HepG2 (cell line): ENCODE results near the gene ANO6. TPM values are rescaled to one million over a fixed set of nuclear protein-coding genes. Genes with fewer than 3 reads are reported as not detected.

ENCODE experiments used
- ATAC-seq: fragments of 200-7000 bp; cut with Tn5 transposase; 3 replicates; pipeline ENCODE4 v1.9.1; 2020; ENCODE audit warnings: mild to moderate bottlenecking, moderate library complexity
- BruUV-seq: library from RNA; stranded (reverse); fragments of 400-500 nt; replicated peaks from 2 replicates; lab custom pipeline; 2021; lab: Mats Ljungman, UMichigan
- CTCF ChIA-PET: fragments of 300-600 bp; formaldehyde crosslinking; extraction: SDS; loops from one replicate; lab custom pipeline; 2021; ENCODE audit warnings: low total read pairs, inconsistent platforms, low intra/inter-chr PET ratio; lab: Yijun Ruan, JAX
- POLR2A ChIA-PET: fragments of 350-600 bp; sonication (Branson Sonifier 250); formaldehyde crosslinking; loops from one replicate; lab custom pipeline; 2020; ENCODE audit warnings: antibody characterized with exemption, inconsistent platforms; lab: Yijun Ruan, JAX
- DNase-seq: peaks from one replicate; pipeline ENCODE4 v3.0.0-alpha.2; 2015; ENCODE audit warnings: low spot score
- FAIRE-seq: peaks from 3 replicates; lab custom pipeline; 2011; peaks lifted over from hg19 to GRCh38; lab: Jason Lieb, UNC
- H2AFZ ChIP-seq: one replicate; pipeline ENCODE4 v1.6.1; 2011; ENCODE audit warnings: low read length, inconsistent platforms
- H3K27ac ChIP-seq: fragments of 300-600 bp; 3 replicates; pipeline ENCODE4 v1.8.0; 2011; ENCODE audit warnings: mixed run types, mild to moderate bottlenecking, mixed read lengths, low read length, inconsistent platforms; ENCODE audit not compliant: insufficient read depth; ENCODE audit errors: extremely low read length
- H3K27me3 ChIP-seq, 2 experiments: fragments of 200-600 bp in 1 of 2; 2 replicates in 1 of 2; 3 replicates in 1 of 2; pipeline versions ENCODE4 v1.6.0 to v1.8.0; 2011; ENCODE audit warnings: low read length in 2 of 2, mild to moderate bottlenecking in 2 of 2, moderate library complexity in 2 of 2, inconsistent platforms in 1 of 2; ENCODE audit not compliant: insufficient read depth in 2 of 2, control insufficient read depth in 1 of 2
- H3K36me3 ChIP-seq, 2 experiments: fragments of 200-600 bp in 1 of 2; replicated peaks in 1 of 2; 2 replicates in 1 of 2; 3 replicates in 1 of 2; pipeline versions ENCODE4 v1.5.1 to v1.8.0; 2011; ENCODE audit warnings: low read length in 2 of 2, inconsistent platforms in 1 of 2; ENCODE audit not compliant: insufficient read depth in 2 of 2, control insufficient read depth in 1 of 2
- H3K4me1 ChIP-seq: 2 replicates; pipeline ENCODE4 v1.5.1; 2012; ENCODE audit warnings: low read length, inconsistent platforms; ENCODE audit not compliant: insufficient read depth
- H3K4me2 ChIP-seq: 2 replicates; pipeline ENCODE4 v1.6.0; 2011; ENCODE audit warnings: low read depth, low read length, inconsistent platforms
- H3K4me3 ChIP-seq, 3 experiments: fragments of 200-600 bp in 1 of 3; sonication (generic), shearing (Covaris generic) in 1 of 3; replicated peaks in 1 of 3; 2 replicates each; pipeline ENCODE4 v1.5.1; 2011 to 2016; ENCODE audit warnings: low read length in 3 of 3, inconsistent platforms in 2 of 3, low read depth in 2 of 3, mild to moderate bottlenecking in 2 of 3, control low read depth in 1 of 3, mixed read lengths in 1 of 3; ENCODE audit not compliant: insufficient read depth in 1 of 3
- H3K79me2 ChIP-seq: one replicate; pipeline ENCODE4 v1.6.1; 2011; ENCODE audit warnings: low read length, inconsistent platforms; ENCODE audit not compliant: insufficient read depth
- H3K9ac ChIP-seq: 2 replicates; pipeline ENCODE4 v1.6.0; 2011; ENCODE audit warnings: mild to moderate bottlenecking, low read depth, low read length, inconsistent platforms; ENCODE audit not compliant: insufficient read depth
- H3K9me3 ChIP-seq: 2 replicates; pipeline ENCODE4 v1.5.1; 2012; ENCODE audit warnings: mild to moderate bottlenecking, low read length
- H4K20me1 ChIP-seq: 2 replicates; pipeline ENCODE4 v1.6.0; 2011; ENCODE audit warnings: inconsistent platforms, mild to moderate bottlenecking, low read length, moderate library complexity; ENCODE audit not compliant: insufficient read depth
- ATF2 ChIP-seq: sonication (generic); formaldehyde crosslinking; IDR thresholded peaks from 2 replicates; pipeline ENCODE4 v1.4.0; 2020; ENCODE audit warnings: missing genetic modification reagents
- CEBPG ChIP-seq: IDR thresholded peaks from 2 replicates; pipeline ENCODE4 v1.6.1; 2016
- REXO4 ChIP-seq: sonication (generic); formaldehyde crosslinking; IDR thresholded peaks from 2 replicates; pipeline ENCODE4 v1.8.0; 2022; ENCODE audit warnings: missing genetic modification reagents, mild to moderate bottlenecking, borderline replicate concordance
- SNAPC4 ChIP-seq: sonication (generic); formaldehyde crosslinking; IDR thresholded peaks from 2 replicates; pipeline ENCODE4 v1.4.0; 2020; ENCODE audit warnings: mild to moderate bottlenecking, missing genetic modification reagents
- U2AF1 ChIP-seq: fragments of 200-400 bp; formaldehyde crosslinking; optimal IDR thresholded peaks from 2 replicates; pipeline ENCODE3; 2017; ENCODE audit warnings: mild to moderate bottlenecking, low read depth, low read length
- ZFYVE20 ChIP-seq: sonication (generic); formaldehyde crosslinking; IDR thresholded peaks from 2 replicates; pipeline ENCODE4 v1.8.0; 2023; ENCODE audit warnings: low read depth, mild to moderate bottlenecking, moderate library complexity, missing genetic modification reagents, borderline replicate concordance
- WGBS: methylation state at CpG from one replicate; pipeline ENCODE4 v1.1.6; 2017; ENCODE audit warnings: low lambda C conversion rate; 5-methylcytosine and 5-hydroxymethylcytosine counted together
- in situ Hi-C: cut with HindIII; loops from 2 replicates; pipeline ENCODE4 v1.10.0; 2017; ENCODE audit warnings: low pct_unique_long_range_greater_than_20kb; ENCODE audit not compliant: extremely low pct_ligation_motif_present
- intact Hi-C: fragments of 100-400 bp; cut with micrococcal nuclease; formaldehyde crosslinking; loops from one replicate; pipeline ENCODE4 v1.10.0; 2022; ENCODE audit not compliant: unreplicated experiment
- polyA plus RNA-seq, 8 experiments: library from polyadenylated mRNA; depleted of rRNA in 3 of 8; stranded (reverse) in 7 of 8; unstranded in 1 of 8; fragments of >200 nt; fragmentation: Illumina TruSeq in 4 of 8; extraction: Trizol in 4 of 8; gene quantifications; 2 replicates each; pipeline versions ENCODE4 v1.2.1 to v1.2.3, GENCODE V29; 2011 to 2016; ENCODE audit warnings: low read depth in 4 of 8, missing spikeins in 1 of 8, mixed read lengths in 1 of 8; ENCODE audit not compliant: insufficient read depth in 1 of 8
- total RNA-seq, 5 experiments: library from RNA; depleted of rRNA; stranded (reverse); fragments of >200 nt; fragmentation: Illumina TruSeq; extraction: Trizol; gene quantifications; 2 replicates each; pipeline ENCODE4 v1.2.3, GENCODE V29; 2016; ENCODE audit warnings: low read depth in 1 of 5
- TF ChIP-seq, protein P1 (sequence below): sonication (generic); formaldehyde crosslinking; IDR thresholded peaks from 2 replicates; pipeline ENCODE4 v1.4.0; 2020; ENCODE audit warnings: mild to moderate bottlenecking, low read depth, missing genetic modification reagents

Gene ANO6
- total and polyA plus RNA-seq, 2 of the 13 experiments (the other 11 are each of a cell fraction or from before 2014, with no cell fraction given), result 37.8 to 57.1 TPM

GRCh38 chr12:45434094-45434493, 218.2 kb downstream of the ANO6 start:
- H3K79me2 ChIP-seq, result no peaks in the 10 kb centered on the region
- ChIA-PET CTCF (no interaction called here), POLR2A (no interaction called here)
- DNase-seq (no peak), FAIRE-seq (no peak), ATAC-seq (no peak)
- H4K20me1 ChIP-seq, result no peaks in the 10 kb centered on the region
- H3K27ac ChIP-seq, result no peak overlapping the region
- TF ChIP-seq U2AF1 (no peak), ATF2 (no peak), CEBPG (CRISPR knock-in tag) (no peak), REXO4 (CRISPR knock-in tag) (no peak), SNAPC4 (CRISPR knock-in tag) (no peak), ZFYVE20 (CRISPR knock-in tag) (no peak)
- TF ChIP-seq, protein P1, sequence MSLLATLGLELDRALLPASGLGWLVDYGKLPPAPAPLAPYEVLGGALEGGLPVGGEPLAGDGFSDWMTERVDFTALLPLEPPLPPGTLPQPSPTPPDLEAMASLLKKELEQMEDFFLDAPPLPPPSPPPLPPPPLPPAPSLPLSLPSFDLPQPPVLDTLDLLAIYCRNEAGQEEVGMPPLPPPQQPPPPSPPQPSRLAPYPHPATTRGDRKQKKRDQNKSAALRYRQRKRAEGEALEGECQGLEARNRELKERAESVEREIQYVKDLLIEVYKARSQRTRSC (CRISPR knock-in tag), result no peak
- H3K4me1 ChIP-seq, result peaks cover 7% of the 10 kb centered on the region
- no peaks in the 10 kb centered on the region for H3K27me3 ChIP-seq
- 96% methylated on average over 7 of the region's 7 CpGs for WGBS
- no TSS peak for BruUV-seq
- H3K36me3 ChIP-seq, result peaks cover 2 to 13% of the 10 kb centered on the region in 2 experiments; a peak in 3 of 5 replicates
- H3K4me2 ChIP-seq, result no peak overlapping the region
- H3K9ac ChIP-seq, result no peak overlapping the region
- no peak overlapping the region for H2AFZ ChIP-seq
- in situ Hi-C loops, result no loop called here
- H3K4me3 ChIP-seq, result no peak overlapping the region
- intact Hi-C loops, result no loop called here
- no peaks in the 10 kb centered on the region for H3K9me3 ChIP-seq
